Fibroblast of gingiva (primary cell): ENCODE results near the gene RHPN2.

Source experiments
- DNase-seq: peaks from one replicate; pipeline ENCODE4 v3.0.0-alpha.2; 2011; ENCODE audit warnings: low read depth

The RHPN2 gene

GRCh38 chr19:33064792-33065550, at the start of gene RHPN2:
RHPN2 (minus strand) TSS chr19:33064888; CDS start chr19:33064852, 36 bp downstream.
- DNase-seq = peak; percentile 57

DNA sequence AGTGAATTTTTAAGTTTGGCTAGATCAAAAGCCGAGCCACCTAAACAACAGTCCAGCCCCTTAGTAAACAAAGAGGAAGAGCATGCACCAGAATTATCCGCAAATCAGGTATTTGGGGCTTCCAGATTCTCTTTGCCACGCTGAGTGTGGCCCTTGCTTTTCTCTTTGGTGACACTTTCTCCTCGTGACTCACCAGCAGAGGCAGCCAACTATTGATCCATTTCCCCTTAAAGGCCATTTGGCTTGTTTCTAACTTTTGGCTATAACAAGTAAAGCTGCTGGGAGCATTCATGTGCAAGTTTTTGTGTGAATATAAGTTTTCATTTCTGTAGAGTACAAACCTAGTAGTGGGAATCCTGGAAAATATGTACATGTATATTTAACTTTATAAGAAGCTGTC, 49.6 kb upstream of the RHPN2 start:
- DNase-seq = no peak

GRCh38 chr19:33111587-33111986, 46.9 kb upstream of the RHPN2 start:
- no peak for DNase-seq

DNA sequence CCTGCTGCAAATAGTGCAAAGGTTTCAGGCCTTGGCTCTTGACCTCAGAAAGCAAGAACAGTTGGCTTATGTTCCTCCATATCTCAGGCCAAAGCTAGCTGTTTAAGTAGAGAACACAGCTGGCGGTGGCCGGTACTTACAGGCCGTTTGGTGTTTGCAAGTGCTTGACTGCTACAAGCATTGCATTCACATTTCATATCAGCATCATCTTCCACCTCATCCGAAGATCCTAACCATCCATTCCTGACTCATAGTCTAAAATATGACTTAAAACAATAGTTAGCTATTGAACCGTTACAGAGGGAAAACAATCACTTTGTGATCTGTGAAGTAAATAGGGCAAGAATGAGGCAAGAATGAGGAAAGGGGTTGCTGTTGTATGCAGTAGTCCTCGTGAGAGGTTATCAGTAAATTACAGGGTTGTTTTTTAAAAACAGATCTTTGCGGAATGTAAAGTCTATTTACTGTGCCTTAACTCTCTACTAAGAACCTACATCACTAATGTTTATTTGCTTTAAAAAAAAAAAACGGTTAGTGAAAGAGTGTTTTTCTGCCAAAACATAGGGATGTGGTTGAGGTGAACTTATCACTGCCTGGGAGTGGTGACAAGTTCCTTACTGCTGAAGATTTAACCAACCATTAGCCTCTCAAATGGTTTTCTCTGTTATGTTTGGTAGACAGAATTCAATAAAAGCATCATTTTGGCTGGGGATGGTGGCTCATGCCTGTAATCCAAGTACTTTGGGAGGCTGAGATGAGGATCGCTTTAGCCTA, 45.6 kb upstream of the RHPN2 start:
- peak; percentile 39 for DNase-seq

GRCh38 chr19:33108161-33108560, 43.5 kb upstream of the RHPN2 start:
- no peak for DNase-seq

- DNase-seq = no peak
These were observed 38.2 kb upstream of the RHPN2 start for GRCh38 chr19:33102893-33103292.

DNA sequence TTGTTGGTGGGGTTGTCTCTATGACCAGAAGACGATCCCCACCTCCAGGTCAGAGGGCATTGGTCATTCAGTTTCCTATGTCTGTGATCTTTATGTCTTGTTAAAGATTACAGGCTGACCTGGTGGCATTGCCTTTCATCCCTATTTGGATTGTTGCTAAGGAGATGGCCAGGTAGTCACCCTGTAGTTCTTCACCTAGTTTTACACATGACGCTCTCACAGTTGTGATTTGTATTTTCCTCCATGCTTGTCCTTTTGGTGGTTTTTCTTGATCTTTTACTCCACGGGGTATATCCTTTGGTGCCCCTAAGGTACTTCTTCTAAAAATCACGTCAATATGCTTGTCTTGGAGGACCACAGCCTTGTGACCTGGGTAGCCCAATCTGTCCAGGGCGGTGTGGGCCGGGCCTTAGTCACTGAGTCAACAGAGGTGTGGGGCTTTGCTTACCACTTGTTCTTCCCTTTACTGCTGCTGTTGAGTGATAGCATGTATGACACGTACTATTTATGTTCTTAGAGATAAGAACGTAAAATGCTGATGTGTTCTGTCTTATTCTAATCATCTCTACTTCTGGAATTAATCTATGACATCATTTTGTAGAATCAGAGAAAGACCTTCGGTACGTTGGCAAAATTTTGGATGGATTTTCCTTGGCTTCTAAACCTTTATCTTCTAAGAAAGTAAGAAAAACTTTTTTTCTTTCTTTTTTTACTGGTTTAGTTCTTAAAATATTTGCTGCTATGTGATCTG, 36.4 kb upstream of the RHPN2 start:
- DNase-seq = no peak

DNA sequence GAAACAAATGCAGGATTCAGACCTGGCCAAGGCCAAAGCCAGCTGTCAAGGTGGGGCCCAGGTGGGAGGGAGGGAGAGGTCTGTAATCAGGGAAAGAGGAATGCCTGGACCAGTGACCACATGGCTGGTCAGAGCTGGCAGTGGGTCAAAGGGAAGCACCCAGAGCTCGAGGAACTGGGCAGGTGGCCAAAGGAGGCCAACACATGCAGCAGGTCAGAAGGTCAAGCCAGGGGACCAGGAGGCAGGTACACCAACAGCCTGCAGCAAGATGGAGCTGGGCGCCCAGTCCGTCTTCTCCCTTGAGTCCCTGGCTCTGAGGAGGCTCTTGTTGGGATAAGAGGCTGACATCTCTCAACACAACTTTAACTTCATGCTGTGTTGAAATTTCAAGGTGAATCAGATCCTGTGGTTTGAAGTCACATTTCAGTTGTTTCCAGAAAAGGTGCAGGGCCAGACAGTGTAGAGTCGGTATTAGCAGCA, 33.4 kb upstream of the RHPN2 start:
- no peak for DNase-seq

DNA sequence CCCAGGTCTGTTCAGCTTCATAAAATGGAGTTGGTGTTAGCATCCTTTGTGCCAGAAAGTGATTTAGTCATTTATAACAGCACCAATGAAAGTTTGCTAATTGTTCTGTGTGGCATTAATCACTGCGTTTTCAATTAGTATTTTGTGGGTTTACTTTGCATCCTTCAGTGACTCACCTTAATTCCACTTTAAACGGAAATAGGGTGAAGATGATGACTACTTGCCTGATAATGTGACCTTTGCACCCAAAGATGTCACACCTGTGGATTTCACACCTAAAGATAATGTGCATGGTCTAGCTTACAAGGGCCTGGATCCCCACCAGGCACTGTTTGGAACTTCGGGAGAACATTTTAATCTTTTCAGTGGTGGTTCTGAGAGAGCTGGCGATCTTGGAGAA, 31.3 kb upstream of the RHPN2 start:
- no peak for DNase-seq

DNA sequence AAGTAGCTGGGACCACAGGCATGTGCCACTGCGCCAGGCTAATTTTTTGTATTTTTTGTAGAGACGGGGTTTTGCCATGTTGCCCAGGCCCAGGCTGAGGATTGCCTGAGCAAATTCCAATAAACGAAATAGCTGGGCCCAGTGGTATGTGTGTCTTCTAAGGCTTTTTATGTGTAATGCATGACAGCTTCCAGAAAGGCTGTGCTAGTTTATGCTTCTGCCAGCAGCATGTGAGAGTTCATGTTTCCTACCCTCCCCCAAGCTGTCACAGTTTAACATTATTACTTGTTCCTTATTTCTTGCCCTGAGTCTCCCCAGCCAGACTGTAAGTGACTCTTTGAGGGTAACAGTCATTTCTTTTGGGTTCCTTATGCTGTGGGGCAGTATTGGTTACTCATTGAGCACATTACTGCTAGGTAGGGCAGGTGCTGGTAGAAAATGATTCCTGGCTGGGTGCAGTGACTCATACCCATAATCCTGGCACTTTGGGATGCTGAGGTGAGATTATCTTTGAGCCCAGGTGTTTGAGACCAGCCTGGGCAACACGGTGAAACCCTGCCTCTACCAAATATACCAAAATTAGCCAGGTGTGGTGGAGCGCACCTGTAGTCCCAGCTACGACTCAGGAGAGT, 29.9 kb upstream of the RHPN2 start:
- no peak for DNase-seq

DNA sequence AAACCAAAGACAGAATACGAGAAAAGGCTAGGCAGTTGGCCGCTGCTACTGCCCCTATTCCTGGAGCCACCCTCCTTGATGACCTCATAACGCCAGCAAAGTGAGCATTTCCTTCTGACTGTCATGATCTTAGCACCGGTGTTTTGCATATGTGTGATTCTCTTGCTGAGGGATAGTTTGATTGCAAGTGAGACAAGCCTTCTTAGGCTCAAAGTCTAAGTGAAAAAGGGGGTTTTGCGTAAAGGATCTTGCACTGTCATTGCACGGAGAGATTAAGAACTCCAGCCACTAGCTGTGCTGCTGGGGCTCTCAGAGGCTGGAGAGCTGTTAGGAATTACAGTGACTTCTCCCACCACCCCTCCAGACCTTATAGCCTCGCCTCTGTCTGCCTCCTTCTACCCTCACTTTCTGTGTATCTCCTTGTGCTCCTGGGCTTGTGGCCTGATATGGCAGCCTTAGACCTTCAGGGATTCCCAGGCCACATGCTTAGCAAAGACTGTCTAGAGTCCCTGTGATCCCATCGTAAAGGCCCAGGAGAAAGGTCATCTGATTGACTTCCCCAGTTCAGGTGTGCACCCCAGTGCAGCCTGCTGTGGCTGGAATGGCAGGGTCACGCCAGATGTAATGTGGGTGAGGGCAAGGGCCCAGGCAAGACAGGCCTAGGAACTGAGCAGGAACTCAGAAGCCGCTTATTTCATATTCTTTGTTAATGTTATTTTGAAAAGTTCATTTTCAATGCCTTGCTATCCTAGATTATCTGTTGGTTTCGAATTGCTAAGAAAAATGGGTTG, 28.9 kb upstream of the RHPN2 start:
- DNase-seq = no peak

DNA sequence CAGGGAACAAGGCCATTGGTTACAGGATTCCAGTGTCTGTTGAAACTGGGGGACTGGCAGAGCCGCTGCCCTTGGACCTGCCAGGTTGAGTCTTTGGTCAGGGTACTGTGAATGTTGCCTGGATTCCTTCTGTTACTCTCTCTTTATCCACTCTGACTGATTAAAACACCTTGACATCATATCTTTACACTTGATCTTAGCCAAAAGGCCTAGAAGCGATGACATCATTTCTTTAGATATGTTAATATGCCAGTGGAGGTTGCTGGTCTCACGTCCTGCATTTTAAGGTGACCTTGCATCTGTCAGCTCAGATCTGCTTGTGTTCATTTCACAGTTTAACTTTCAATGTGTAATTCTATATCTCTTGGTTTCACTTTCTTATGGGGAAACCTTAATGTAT, 25.5 kb upstream of the RHPN2 start:
- DNase-seq = no peak

DNA sequence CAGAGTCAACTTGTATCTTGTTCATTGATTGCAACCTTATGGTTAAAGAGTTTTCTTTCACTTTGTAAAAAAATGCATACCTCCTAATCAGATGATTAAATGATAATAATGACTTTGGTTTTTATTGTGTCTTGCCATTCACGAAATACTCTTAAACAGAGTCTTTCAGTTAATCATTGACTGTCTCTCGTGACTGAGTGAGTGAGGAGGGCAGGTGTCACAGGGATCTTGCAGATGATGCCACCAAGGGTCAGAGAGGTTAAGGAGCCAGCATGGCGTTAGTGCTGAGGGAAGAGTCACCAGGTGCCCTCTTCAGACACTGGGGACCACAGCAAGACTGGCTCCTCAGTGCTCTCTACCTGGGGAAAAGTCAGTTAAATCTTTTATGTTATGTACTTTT, 24.3 kb upstream of the RHPN2 start:
- no peak for DNase-seq

DNA sequence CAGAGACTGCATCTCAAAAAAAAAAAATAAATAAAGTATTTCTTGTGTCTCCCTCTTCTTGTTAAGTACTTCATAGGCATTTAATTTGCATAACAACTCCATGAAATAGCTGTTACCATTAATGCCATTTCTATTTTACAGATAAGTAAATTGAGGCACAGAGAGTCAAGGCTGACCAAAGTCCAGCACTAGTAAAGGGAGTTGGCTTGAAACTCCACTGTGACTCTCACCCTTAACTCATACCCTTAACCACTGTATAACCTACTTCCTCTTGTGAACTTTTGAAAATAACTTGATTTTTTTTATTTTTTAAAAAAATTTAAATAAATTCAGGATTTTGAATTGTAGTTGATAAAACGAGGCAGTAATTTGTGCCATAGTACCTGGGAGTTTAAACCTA, 22.3 kb upstream of the RHPN2 start:
- no peak for DNase-seq

DNA sequence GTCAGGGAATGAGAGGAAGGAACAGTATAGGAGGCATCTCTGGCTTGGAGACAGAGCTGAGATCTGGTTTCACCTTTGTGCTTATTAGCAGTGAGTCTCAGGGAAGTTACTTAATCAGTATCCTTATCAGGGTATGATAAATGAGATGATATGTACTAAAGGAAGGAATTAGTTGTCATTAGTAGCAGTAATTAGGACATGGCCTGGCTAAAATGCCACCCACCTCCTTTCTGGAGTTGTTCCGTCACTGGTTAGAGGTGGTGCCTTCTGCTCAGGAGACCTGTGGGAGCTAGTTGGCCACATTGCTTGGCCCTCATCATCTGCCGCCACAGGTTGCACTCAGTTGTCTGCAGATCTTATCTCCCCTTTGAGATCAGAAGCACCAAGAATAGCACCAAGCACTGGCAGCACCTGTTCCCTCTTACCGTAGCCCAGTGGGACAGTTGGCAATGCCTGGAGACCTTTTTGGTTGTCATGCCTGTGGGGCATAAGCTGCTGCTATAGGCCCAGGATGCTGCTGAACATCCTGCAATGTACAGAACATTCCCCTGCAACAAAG, 21.0 kb upstream of the RHPN2 start:
- DNase-seq = no peak

DNA sequence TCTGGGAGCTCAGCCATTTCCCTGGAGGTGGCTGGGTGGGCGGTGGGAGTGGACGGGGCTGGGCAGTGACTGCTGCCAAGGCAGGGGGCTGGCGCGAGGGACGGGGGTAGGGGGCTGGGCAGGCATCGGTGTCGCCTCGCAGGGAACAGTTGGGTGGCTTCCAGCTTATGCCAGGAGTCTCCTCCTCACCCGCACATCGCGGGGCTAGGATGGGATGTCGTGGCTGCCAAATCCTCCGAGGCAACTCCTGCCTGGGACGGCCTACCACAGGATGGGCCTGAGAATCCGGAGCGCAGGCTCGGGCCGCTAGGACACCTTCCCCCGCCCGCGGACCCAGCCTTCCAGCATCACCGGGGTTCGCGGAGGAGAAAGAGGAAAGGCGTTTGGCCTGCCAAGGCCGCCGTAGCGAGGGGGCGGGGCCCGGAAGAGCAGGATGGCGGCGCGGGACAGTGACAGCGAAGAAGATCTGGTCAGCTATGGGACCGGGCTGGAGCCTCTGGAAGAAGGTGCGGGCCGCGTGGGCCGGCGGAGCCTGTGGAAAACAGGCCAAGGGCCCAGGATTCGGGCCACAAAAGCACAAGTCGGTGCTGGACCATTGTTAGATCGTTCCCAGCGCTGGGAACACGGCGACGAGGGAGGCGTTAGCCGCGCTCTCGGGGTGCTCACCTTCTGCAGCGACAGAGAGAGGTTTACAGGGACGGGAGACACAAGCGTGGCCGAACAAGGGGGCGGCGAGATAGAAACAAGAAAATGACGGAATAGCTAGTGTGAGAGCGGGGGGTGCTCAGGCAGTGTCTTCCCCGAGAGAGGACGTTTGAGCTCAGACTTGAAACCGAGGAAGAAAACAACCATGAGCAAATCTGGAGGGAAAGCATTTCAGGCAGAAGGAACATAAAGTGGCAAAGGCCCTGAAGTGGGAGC, 16.3 kb upstream of the RHPN2 start, which contains the start of gene GPATCH1:
TSS of gene GPATCH1 (plus strand) at position 421 of the 921 bp plus-strand sequence. CDS start at position 434, 13 bp downstream.
- peak; percentile 74 for DNase-seq

GRCh38 chr19:33075519-33075918, 10.8 kb upstream of the RHPN2 start:
- DNase-seq = no peak

GRCh38 chr19:33071887-33072286, 7.2 kb upstream of the RHPN2 start:
- DNase-seq = no peak

DNA sequence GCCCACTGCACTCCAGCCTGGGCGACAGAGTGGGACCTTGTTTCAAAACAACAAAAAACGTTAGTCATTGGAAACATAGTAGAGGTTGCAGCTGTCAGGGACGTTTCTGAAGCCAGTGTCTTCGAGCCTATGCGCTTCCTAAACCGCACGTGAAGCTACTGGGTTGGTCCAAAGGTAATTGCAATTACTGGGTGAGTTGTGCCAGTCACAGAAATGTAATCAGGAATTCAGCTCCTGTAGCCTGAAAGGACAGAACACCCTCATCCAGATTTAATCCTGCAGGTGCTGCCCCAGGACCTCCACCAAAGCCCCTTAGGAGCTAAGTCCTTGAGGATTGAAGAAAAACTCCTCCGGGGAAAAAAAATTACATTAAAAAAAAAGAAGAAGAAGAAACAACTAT, 2.4 kb upstream of the RHPN2 start:
- DNase-seq = no peak

DNA sequence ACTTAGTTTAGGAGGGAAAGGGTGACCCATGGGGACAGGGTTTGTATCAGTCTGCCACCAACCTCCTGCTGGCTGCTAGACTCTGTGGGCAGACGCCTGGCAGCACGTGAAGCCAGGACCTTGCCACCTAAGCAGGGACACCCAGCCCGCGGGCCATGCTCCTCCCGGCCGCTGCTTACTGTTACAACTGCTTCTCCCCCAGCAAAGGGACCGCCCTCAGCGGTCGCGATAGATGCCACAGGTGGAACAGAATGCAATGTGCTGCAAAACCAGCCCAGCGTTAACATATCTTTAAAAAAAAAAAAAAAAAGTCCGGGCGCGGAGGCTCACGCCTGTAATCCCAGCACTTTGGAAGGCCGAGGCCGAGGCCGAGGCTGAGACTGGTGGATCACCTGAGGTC, 1.9 kb upstream of the RHPN2 start:
- DNase-seq = no peak
